ENCODE measurements around the gene CBY1. TPM values are rescaled to one million over a fixed set of nuclear protein-coding genes. Genes with fewer than 3 reads are reported as not detected.

Gene CBY1
- total RNA-seq: 10 to 100 TPM; 13.8 TPM

DNA sequence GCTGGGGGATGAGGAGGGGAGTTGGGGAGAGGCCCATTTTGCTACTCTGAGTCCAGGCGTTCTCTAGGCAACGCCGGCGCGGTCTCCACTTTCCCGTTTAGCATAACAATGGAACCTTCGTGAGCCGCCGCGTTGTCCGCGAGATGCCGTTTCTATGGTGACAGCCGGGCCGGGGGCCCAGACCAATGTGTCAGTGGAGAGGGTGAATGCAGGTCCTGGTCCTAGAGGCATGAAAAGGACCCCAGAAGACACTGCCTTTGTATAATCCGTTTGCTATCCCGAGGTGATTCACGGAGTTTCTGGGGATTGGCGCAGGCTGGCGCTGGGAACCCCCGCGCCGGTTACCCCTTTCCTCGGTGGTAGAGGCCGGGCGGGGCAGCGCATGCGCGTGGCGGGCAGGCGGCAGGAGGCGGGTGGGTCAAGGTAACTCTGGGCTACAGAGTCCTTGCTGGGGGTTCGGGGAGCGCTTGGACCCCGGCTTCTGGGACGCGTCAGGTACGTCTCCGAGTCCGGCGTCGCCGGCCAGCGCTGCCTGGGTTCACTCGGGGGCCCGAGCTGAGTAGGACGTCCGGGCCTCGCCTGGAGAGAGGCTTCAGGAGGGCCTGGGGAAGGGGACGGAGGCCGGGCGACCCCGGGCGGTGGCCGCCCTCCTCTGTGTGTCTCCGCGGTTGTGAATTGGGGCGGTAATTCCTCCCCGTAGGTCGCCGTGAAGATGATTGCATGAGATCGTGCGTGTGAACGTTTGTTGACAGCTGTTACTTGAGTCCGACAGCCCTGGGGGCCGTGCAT lies at the start of gene CBY1, which contains the start of gene FAM227A:
Gene CBY1, plus strand, starts transcription at position 383 of the 789 bp plus-strand sequence. CDS start 11,417 bp downstream, outside the sequence.
Gene FAM227A, minus strand, starts transcription at position 137 of the 789 bp plus-strand sequence. CDS start 6,224 bp downstream, outside the sequence.
- DNase-seq (ENCODE audit: low spot score) (peak; percentile 61), ATAC-seq (ENCODE audit: insufficient number of reproducible peaks, low FRiP score, low read depth) (peak; percentile 80)
- no peaks in the 10 kb centered on the region for H3K27me3 ChIP-seq (replicated peaks; ENCODE audit: insufficient read depth)
- H3K4me3 ChIP-seq: peak within 1 kb of the TSS; percentile 82
- H3K36me3 ChIP-seq: no peaks in the 10 kb centered on the region
- H3K9me3 ChIP-seq: no peaks in the 10 kb centered on the region
- TF ChIP-seq, protein P1, sequence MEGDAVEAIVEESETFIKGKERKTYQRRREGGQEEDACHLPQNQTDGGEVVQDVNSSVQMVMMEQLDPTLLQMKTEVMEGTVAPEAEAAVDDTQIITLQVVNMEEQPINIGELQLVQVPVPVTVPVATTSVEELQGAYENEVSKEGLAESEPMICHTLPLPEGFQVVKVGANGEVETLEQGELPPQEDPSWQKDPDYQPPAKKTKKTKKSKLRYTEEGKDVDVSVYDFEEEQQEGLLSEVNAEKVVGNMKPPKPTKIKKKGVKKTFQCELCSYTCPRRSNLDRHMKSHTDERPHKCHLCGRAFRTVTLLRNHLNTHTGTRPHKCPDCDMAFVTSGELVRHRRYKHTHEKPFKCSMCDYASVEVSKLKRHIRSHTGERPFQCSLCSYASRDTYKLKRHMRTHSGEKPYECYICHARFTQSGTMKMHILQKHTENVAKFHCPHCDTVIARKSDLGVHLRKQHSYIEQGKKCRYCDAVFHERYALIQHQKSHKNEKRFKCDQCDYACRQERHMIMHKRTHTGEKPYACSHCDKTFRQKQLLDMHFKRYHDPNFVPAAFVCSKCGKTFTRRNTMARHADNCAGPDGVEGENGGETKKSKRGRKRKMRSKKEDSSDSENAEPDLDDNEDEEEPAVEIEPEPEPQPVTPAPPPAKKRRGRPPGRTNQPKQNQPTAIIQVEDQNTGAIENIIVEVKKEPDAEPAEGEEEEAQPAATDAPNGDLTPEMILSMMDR (IDR thresholded peaks at IDR 0.05): no peak
- peak within 1 kb of the TSS; percentile 64 to 80 for H3K27ac ChIP-seq
- peaks cover 7 to 12% of the 10 kb centered on the region in 2 donors for H3K4me1 ChIP-seq (ENCODE audit: control insufficient read depth in 1 of 2, low read depth in 2 of 2)

DNA sequence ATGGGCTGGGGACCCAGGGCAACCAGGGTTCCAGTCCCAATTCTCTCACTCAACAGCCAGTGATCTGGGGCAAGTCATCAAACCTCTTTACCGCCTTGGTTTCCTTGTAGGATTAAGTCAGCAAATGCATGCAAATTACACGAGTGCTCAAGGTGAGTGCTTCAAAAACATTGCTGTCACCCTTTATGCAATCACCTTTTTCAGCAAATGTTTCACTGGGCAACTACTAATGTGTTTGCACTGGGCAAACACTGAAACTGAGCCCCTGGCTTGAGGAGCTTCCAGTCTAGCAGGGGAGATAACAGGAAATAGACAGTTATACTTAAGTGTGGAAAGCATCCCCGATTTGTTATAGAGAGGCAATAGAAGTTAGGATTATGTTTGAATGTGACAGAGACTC lies 48.8 kb upstream of the CBY1 start:
- H3K27ac ChIP-seq: no peak overlapping the region
- ATAC-seq (ENCODE audit: insufficient number of reproducible peaks, low FRiP score, low read depth): no peak
- TF ChIP-seq, protein P1 (IDR thresholded peaks at IDR 0.05): no peak
- no peak overlapping the region for H3K4me3 ChIP-seq
- DNase-seq (ENCODE audit: low spot score): no peak
- no peaks in the 10 kb centered on the region for H3K36me3 ChIP-seq
- H3K9me3 ChIP-seq: no peaks in the 10 kb centered on the region
- no peaks in the 10 kb centered on the region for H3K27me3 ChIP-seq (replicated peaks; ENCODE audit: insufficient read depth)
- H3K4me1 ChIP-seq (ENCODE audit: control insufficient read depth in 1 of 2, low read depth in 2 of 2): peaks cover 0 to 10% of the 10 kb centered on the region in 2 donors

DNA sequence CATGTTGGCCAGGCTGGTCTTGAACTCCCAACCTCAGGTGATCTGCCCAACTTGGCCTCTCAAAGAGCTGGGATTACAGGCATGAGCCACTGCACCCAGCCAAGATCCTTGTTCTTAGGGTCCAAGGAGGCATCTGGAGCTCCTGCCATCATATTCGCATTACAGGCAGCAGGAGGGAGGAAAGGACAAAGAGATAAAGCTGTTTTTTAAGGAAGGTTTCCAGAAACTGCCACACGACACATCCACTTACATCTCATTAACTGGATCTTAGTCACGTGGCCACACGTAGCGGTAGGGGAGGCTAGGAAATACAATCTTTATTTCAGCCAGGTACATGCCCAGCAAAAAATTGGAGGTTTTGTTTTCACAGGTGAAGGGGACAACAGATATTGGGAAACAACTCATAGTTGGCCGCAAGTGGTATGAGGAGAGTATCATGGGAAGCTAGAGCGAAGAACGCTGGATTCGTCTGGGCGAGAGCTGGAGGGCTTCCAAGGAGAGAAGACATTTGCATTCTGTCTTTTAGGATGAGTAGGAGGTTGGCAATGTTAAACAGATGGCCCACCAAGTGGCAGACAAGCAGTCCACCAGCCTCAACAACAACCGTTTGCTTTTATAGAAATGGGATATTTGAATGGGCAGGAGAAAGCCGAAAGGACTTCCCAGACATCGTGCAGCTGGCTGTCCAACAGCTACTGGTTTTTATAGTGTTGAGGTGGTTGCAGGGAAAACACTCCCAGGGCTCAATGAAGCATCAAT lies 47.3 kb upstream of the CBY1 start:
- Histone ChIP-seq H3K4me1 (ENCODE audit: control insufficient read depth in 1 of 2, low read depth in 2 of 2) (peaks cover 0 to 10% of the 10 kb centered on the region in 2 donors), H3K9me3 (no peaks in the 10 kb centered on the region), H3K27ac (no peak overlapping the region), H3K4me3 (no peak overlapping the region), H3K27me3 (replicated peaks; ENCODE audit: insufficient read depth) (no peaks in the 10 kb centered on the region), H3K36me3 (no peaks in the 10 kb centered on the region)
- TF ChIP-seq, protein P1 (IDR thresholded peaks at IDR 0.05): no peak
- ATAC-seq (ENCODE audit: insufficient number of reproducible peaks, low FRiP score, low read depth): no peak
- DNase-seq (ENCODE audit: low spot score): no peak

DNA sequence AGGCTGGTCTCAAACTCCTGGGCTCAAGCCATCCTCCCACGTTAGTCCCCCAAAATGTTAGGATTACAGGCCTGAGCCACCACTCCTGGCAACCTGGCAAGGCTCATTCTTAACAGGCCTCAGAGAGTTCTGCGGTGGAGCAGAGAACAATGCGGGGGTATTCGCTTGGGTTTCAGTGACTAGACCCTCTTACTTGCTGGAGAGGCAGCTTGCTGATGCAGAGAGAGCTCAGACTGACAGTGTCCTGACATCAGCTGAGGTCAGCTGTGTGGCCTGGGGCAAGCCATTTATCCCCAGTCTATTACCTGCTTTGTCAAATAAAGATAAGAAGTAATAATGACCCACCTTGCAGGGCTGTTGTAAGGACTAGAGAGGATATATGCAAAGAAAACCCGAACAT lies 46.2 kb upstream of the CBY1 start:
- Histone ChIP-seq H3K27ac (no peak overlapping the region), H3K9me3 (no peaks in the 10 kb centered on the region), H3K27me3 (replicated peaks; ENCODE audit: insufficient read depth) (no peaks in the 10 kb centered on the region), H3K4me1 (ENCODE audit: control insufficient read depth in 1 of 2, low read depth in 2 of 2) (peaks cover 0 to 10% of the 10 kb centered on the region in 2 donors), H3K4me3 (no peak overlapping the region), H3K36me3 (no peaks in the 10 kb centered on the region)
- no peak for DNase-seq (ENCODE audit: low spot score)
- no peak for ATAC-seq (ENCODE audit: insufficient number of reproducible peaks, low FRiP score, low read depth)
- TF ChIP-seq, protein P1 (IDR thresholded peaks at IDR 0.05): no peak

DNA sequence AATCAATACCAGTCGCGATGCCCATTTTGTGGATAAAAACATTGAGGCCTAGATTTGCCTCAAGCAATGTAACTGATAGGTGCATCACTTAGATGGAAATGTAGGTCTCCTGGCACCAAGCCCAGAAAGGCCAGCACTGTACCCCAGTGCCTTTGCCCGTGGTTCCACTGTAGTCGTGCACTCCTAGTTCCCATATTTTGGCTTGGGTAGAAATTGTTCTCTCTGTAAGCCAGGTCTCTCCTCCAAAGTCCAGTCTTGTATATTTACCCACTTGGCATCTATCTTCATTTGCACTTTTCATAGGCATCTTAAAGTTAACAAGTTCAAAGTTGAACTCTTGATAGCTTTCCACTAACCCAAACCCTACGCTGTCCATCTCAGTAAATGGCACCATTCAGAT lies 44.9 kb upstream of the CBY1 start:
- H3K4me1 ChIP-seq (ENCODE audit: control insufficient read depth in 1 of 2, low read depth in 2 of 2): peaks cover 0 to 3% of the 10 kb centered on the region in 2 donors
- no peak for DNase-seq (ENCODE audit: low spot score)
- TF ChIP-seq, protein P1 (IDR thresholded peaks at IDR 0.05): no peak
- H3K4me3 ChIP-seq: no peak overlapping the region
- H3K27ac ChIP-seq: no peak overlapping the region
- ATAC-seq (ENCODE audit: insufficient number of reproducible peaks, low FRiP score, low read depth): no peak
- no peaks in the 10 kb centered on the region for H3K27me3 ChIP-seq (replicated peaks; ENCODE audit: insufficient read depth)
- H3K36me3 ChIP-seq: no peaks in the 10 kb centered on the region
- no peaks in the 10 kb centered on the region for H3K9me3 ChIP-seq

Measured in thoracic aorta (tissue), 2 donors.